Nephron progenitor cell (in vitro differentiated cells): ENCODE measurements around the gene CCL26.

ENCODE experiments used
- DNase-seq: peaks from one replicate; pipeline ENCODE4 v3.0.0; 2021
- H3K27ac Mint-ChIP-seq: 2 replicates; pipeline ENCODE4 v1.8.0; 2021; ENCODE audit warnings: mild to moderate bottlenecking, moderate library complexity, mixed read lengths
- H3K27me3 Mint-ChIP-seq: 2 replicates; pipeline ENCODE4 v1.8.0; 2021; ENCODE audit warnings: mild to moderate bottlenecking, low read depth, mixed read lengths; ENCODE audit not compliant: poor library complexity
- H3K36me3 Mint-ChIP-seq: 2 replicates; pipeline ENCODE4 v1.8.0; 2021; ENCODE audit warnings: low read depth, mixed read lengths
- H3K4me1 Mint-ChIP-seq: 2 replicates; pipeline ENCODE4 v1.8.0; 2021; ENCODE audit warnings: mixed read lengths
- H3K4me3 Mint-ChIP-seq: 2 replicates; pipeline ENCODE4 v1.8.0; 2021; ENCODE audit warnings: mild to moderate bottlenecking, moderate library complexity, mixed read lengths
- H3K9me3 Mint-ChIP-seq: 2 replicates; pipeline ENCODE4 v1.8.0; 2021; ENCODE audit warnings: mild to moderate bottlenecking, moderate library complexity, mixed read lengths
- CTCF ChIP-seq: fragments of 200-600 bp; sonication (generic); IDR thresholded peaks from 2 replicates; pipeline ENCODE4 v1.5.0; 2021; ENCODE audit warnings: antibody characterized with exemption

The CCL26 gene

GRCh38 chr7:75815418-75816064 is 43.5 kb upstream of the CCL26 start:
- H3K9me3 Mint-ChIP-seq: no peaks in the 10 kb centered on the region
- H3K4me1 Mint-ChIP-seq: no peaks in the 10 kb centered on the region
- TF ChIP-seq CTCF: no peak
- H3K27me3 Mint-ChIP-seq: peaks cover 16% of the 10 kb centered on the region
- H3K27ac Mint-ChIP-seq: no peak overlapping the region
- H3K36me3 Mint-ChIP-seq: no peaks in the 10 kb centered on the region
- no peak for DNase-seq
- H3K4me3 Mint-ChIP-seq: no peak overlapping the region

GRCh38 chr7:75814407-75814947 is 42.5 kb upstream of the CCL26 start:
- no peak for DNase-seq
- Mint-ChIP-seq H3K36me3 (no peaks in the 10 kb centered on the region), H3K4me1 (no peaks in the 10 kb centered on the region), H3K27ac (no peak overlapping the region), H3K4me3 (no peak overlapping the region), H3K27me3 (peaks cover 12% of the 10 kb centered on the region), H3K9me3 (no peaks in the 10 kb centered on the region)
- no peak for TF ChIP-seq CTCF

- peaks cover 12% of the 10 kb centered on the region for H3K27me3 Mint-ChIP-seq
- H3K4me3 Mint-ChIP-seq: no peak within 1 kb of the TSS
- H3K9me3 Mint-ChIP-seq: no peaks in the 10 kb centered on the region
- no peaks in the 10 kb centered on the region for H3K4me1 Mint-ChIP-seq
- no peak for DNase-seq
- no peak for TF ChIP-seq CTCF
- H3K27ac Mint-ChIP-seq: no peak within 1 kb of the TSS
- no peaks in the 10 kb centered on the region for H3K36me3 Mint-ChIP-seq
Measured at GRCh38 chr7:75813781-75814236, 41.8 kb upstream of the CCL26 start, which contains the start of gene CCL24. Gene CCL24 (minus strand): TSS chr7:75813806. CDS start chr7:75813715, 91 bp downstream.

GRCh38 chr7:75813084-75813483 is 41.1 kb upstream of the CCL26 start:
- Mint-ChIP-seq H3K4me3 (no peak overlapping the region), H3K9me3 (peaks cover 3% of the 10 kb centered on the region), H3K27me3 (peaks cover 12% of the 10 kb centered on the region), H3K36me3 (no peaks in the 10 kb centered on the region), H3K4me1 (no peaks in the 10 kb centered on the region), H3K27ac (no peak overlapping the region)
- no peak for TF ChIP-seq CTCF
- no peak for DNase-seq

- no peaks in the 10 kb centered on the region for H3K4me1 Mint-ChIP-seq
- H3K27ac Mint-ChIP-seq: no peak overlapping the region
- no peak for DNase-seq
- peaks cover 13% of the 10 kb centered on the region for H3K9me3 Mint-ChIP-seq
- no peak for TF ChIP-seq CTCF
- H3K4me3 Mint-ChIP-seq: no peak overlapping the region
- H3K36me3 Mint-ChIP-seq: no peaks in the 10 kb centered on the region
- peaks cover 12% of the 10 kb centered on the region for H3K27me3 Mint-ChIP-seq
Measured at GRCh38 chr7:75811894-75812678, 40.1 kb upstream of the CCL26 start.
